GM19043 (cell line): ENCODE results near the gene MID1.

Source experiments
- ATAC-seq: cut with Tn5 transposase; IDR thresholded peaks from one replicate; pipeline ENCODE4 v1.9.1; 2021; ENCODE audit warnings: low read depth; ENCODE audit not compliant: unreplicated experiment

The MID1 gene

GRCh38 chrX:10453945-10454344 lies 166.4 kb downstream of the MID1 start:
- no peak for ATAC-seq

GRCh38 chrX:10450959-10451355 lies 169.4 kb downstream of the MID1 start:
- no peak for ATAC-seq

- no peak for ATAC-seq
Measured at GRCh38 chrX:10450229-10450958, 170.0 kb downstream of the MID1 start.

DNA sequence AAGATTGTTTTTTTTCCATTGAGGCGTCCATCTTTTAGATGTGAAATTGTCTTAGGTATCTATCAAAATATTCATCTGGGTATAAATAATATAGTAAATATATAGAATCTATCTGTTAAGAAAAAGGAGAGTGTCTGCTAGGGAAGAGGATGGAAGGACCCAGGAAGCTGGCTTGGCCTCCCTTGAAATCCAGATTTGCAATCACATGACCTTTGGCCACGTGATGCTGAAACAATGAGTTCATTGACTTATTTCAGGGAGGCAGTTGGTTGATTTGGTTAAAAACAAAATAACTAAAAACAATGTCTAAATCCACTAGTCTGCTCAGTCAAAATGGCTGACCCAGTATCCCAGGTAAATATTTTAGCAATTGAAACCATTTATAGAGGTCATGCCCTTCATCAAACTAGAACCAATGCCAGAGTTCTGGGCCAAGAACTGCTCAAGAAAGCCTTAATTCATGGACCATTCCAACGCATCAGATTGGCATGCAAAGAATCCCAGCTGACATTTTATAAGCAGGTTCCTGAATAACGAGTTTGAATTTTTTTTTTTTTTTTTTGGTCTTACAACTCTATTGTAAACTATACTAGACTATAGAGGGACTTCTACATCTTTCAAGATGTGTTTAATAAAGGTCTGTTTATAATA lies 172.7 kb downstream of the MID1 start:
- no peak for ATAC-seq

DNA sequence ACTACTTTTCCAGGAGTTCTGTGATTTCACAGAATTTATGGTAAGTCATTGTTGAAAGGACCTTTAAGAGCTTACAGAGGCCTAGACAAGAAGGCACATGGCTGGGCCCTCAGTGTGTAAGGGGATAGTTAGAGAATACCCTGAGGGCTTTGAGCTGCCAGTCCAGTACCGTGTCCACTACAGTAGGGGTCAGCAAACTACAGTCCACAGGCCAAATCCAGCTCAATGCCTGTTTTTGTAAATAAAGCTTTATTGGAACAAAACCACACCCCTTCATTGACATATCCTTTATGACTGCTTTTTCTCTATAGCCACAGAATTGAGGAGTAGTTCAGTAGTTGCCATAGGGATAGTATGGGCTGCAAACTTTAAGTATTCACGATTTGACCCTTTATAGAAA lies 176.2 kb downstream of the MID1 start:
- no peak for ATAC-seq

GRCh38 chrX:10441464-10441863 lies 178.9 kb downstream of the MID1 start:
- no peak for ATAC-seq

DNA sequence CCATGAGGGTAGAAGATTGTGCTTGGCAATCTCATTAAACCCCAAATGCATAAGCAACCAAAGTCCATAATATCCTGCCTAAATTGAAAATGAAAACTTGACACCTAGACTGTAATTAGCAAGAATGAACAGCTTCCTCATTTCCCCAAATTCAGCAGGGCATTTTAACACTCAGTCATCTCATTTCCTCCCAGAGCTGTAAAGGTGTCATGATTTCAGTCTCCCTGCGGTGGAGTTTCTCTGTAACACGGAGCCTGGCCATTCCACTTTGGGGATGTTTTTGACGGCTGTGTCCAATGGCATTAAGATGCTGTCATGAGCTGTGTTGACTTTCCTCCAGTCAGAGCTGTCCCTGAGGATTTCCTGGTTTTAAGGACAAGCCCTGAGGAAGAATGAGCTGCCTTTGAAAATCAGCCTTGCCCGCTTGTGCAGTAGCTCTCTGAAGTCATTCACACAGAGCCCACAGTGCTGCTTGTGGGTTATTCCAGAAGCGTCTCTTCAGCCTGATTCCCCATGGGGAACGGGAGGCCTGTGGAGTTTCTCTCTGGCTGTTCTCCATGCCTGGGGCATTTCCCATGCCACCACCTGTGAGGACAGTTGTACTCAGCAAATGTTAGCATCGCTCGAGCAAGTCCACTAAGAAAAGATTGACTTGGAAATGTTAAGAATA lies 187.0 kb downstream of the MID1 start:
- no peak for ATAC-seq

DNA sequence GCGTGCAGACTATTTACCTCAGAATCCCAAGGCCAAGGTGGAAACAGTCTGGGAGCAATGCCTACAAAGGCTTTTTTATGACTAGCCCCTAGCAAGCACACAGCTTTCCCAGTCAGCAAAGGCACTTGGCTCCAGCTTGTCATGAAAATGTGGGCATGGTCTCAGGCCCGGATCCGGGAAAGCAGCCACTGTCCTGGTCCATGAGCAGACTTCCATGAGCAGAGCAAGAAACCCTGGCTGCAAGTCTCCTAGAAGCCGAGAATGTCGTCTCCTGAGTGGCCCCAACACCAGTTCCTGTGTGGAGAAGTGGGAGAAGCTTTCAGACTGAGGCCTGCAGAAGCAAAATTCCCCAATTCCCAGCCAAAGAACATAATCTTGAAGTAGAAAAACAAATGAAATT lies 190.5 kb downstream of the MID1 start:
- no peak for ATAC-seq

DNA sequence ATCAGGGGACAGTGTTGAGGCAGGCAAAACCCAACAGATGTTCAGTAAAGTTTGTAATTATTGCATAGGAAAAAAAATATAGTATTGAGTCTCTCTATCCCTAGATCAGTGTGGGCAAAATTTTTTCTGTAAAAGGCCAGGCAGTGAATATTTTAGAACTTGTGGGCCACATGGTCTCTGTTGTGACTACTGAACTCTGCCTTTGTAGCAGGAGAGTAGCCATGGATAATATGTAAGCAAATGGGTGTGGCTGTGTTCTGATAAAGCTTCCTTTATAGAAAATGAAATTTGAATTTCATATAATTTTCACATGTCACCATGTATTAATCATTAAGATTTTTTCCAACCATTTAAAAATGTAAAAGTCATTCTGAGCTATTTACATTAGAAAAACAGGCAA lies 193.1 kb downstream of the MID1 start:
- ATAC-seq = no peak

DNA sequence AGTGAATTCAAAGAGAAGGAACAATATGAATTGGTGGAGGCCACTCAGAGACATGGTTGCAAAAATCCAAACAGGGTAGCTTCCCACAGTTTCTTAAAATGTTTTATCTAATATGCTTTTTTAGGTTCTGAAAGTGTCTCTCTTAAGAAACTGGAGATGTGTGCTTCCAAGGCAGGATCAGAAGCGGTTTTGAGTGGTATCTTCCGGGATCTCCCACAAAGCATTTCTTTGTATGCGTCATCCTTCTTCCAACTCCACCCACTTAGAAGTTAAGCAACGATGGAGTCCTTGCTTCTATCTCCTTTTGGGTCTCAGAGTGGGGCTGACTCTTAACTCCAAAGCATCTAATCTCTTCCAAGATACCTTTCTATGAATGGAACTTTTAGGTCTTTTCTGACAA lies 196.7 kb downstream of the MID1 start:
- ATAC-seq = no peak

DNA sequence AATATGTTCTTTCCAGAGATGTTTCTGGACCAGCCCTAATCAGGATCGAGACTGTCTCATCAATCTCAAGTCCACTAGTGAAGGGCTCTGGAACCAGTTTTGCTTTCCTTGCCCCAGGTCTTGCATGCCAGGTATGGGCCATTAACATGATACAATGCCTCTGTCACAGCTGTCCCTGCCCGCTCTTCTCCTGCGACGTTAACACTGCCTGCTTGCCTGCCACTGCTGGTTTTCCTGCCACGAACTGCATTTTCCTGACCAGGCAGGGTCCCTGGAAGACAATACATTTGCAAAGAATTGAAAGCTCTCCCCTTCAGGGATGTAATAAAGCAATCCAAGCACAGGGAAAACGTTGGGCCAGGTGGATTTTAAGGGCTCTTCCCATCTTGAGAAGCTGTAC lies 200.3 kb downstream of the MID1 start:
- ATAC-seq = no peak

DNA sequence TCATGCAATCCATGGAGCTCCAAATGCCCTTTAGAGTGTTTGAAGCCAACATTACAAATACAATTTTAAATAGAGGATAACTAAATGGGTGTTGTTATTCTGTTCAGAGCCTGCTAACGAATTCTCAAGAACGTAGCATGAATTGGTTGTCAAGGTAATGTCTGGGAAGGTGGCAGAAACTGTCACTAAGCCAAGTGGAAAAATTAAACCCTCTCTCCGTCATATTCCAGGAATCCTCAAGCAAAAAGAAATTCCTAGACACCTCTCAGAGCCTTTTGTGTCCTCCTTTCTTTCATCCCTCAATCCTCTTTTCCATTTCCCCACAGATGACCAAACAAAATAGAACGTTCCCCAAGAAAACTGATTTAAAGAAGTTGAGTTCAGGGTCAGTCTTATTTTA lies 204.0 kb downstream of the MID1 start:
- ATAC-seq = no peak

- ATAC-seq = no peak
Measured at GRCh38 chrX:10415306-10416001, 204.9 kb downstream of the MID1 start.

DNA sequence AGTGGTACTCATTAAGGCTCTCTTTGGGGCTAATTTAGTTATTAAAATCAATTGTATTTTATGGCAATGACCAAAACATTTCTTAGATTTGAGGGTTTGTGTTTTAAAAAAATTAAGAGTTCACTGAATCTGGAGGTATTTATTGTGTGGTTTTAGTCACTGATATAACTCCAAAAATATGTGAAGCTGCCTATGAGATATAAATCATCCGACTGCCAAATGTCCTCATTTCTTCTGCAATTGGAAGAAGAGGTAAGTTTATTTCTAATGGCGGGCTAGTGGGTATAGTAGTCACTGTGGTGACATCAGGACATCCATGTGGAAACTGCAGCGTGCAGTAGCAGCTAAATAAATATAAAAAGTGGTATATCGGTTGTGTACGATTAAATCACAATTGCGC lies 205.5 kb downstream of the MID1 start:
- ATAC-seq = no peak

DNA sequence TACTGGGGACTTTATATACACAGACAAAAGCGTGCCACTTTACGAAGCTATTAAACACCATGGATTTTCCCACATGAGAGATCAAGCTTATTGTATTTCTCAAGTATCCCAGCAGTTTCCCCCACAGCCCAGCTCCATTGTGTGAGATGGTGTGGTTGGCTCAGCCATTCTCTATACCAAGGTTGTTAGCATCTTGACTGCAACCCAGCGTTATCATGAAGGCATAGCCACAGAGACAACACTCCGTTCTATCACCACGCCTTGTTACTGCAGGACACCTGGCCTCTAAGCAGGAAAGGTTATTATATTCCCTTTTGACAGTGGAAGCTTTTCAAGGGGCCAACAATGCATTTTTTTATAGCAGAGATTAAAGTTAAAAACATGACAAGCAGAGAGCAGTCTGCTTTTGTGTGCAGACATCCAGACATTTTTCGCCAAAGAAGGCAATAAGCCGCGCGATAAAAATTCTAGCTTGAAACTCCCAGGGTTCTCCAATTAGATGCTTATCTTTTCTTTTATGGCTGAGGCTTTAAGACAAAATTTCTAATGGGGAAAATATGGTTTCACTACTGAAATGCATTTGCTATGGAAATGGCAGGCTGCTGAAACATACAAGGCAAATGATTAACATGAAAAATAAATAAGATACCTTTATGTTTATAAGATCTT lies 206.1 kb downstream of the MID1 start:
- no peak for ATAC-seq

GRCh38 chrX:10404436-10404835 lies 215.9 kb downstream of the MID1 start:
- ATAC-seq = no peak

- ATAC-seq = no peak
Measured at GRCh38 chrX:10401239-10401638, 219.1 kb downstream of the MID1 start.

DNA sequence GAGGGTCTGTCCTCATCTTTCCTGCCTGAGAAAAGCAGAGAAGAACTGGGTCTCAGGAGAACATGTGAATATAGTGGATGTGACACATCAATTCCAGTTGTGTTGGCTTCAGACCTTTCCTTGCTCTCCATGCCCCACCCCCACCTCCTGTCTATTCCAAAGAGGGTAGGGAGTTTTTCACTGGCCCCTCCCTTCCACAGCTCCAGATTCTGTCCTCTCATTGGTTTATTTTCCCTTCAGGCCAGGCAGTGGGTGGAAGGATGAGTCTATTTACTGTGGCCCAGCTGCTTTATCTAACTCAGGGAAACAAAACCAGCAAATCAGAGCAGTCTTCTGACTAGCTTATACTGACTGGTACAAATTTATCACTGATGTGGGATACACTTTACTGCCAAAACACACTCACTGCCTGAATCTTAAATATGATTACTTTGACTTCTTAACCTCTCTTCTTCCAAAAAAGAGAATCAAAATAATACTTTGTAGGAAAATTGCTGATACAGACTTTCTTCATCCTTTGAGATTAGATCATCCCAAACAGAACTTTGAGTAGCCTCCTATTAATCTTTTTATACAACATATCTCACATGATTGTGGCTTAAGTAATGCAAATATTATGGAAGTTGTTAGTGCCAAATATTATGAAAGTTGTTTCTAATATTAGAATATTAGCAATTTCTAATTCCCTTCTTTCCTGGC lies 221.2 kb downstream of the MID1 start:
- no peak for ATAC-seq

- ATAC-seq = no peak
Measured at GRCh38 chrX:10398215-10398614, 222.2 kb downstream of the MID1 start.

GRCh38 chrX:10397349-10397748 lies 223.0 kb downstream of the MID1 start:
- ATAC-seq = no peak
